Left renal cortex interstitium (tissue), 4 donors: Measurements from ENCODE around the gene EMP1. TPM values are rescaled to one million over a fixed set of nuclear protein-coding genes. Genes with fewer than 3 reads are reported as not detected.
"Not testable (repeated sequence)": the region's sequence is repeated elsewhere in the genome, so short reads cannot be mapped to it uniquely, and the experiment has no call there.

Source experiments
- DNase-seq, 4 donors: peaks; one replicate each; pipeline ENCODE4 v3.0.0-alpha.2; 2013; ENCODE audit warnings: low read depth in 4 of 4, low spot score in 2 of 4, missing footprints in 1 of 4
- polyA plus RNA-seq, 4 donors: library from polyadenylated mRNA; unstranded; fragments of 120-200 nt; gene quantifications; one replicate each; pipeline ENCODE4 v1.2.1, GENCODE V29; 2013; ENCODE audit not compliant: insufficient read length in 4 of 4

The EMP1 gene
- polyA plus RNA-seq, 4 donors = 81.8 to 112 (median 103) TPM

- no peak for DNase-seq
These were observed 57.6 kb downstream of the EMP1 start for GRCh38 chr12:13253966-13254760.

- peak; percentile 81 to 95 (median 89) for DNase-seq
These were observed 59.5 kb downstream of the EMP1 start for GRCh38 chr12:13255792-13256691.

GRCh38 chr12:13256692-13257045, 60.1 kb downstream of the EMP1 start:
- no peak for DNase-seq

- no peak for DNase-seq
These were observed 60.9 kb downstream of the EMP1 start for GRCh38 chr12:13257356-13257875.

GRCh38 chr12:13258197-13258596, 61.7 kb downstream of the EMP1 start:
- DNase-seq = no peak

GRCh38 chr12:13258717-13259119, 62.2 kb downstream of the EMP1 start:
- no peak for DNase-seq

- not testable (repeated sequence) for DNase-seq
These were observed 63.1 kb downstream of the EMP1 start for GRCh38 chr12:13259625-13260024.

GRCh38 chr12:13267826-13268225, 71.3 kb downstream of the EMP1 start:
- DNase-seq = not testable (repeated sequence)

GRCh38 chr12:13268581-13268980, 72.1 kb downstream of the EMP1 start:
- DNase-seq = no peak

Other genes starting within 250 kb of the EMP1 start
- 1 to 10 TPM in 2 of 4 donors, under 1 TPM in 2; 0.30 to 1.2 (median 0.92) TPM for gene GPRC5D, start 244.6 kb upstream of the EMP1 start, polyA plus RNA-seq
- 10 to 100 TPM; 57.3 to 75.9 (median 70.1) TPM for gene HEBP1, start 196.5 kb upstream of the EMP1 start, polyA plus RNA-seq
- 10 to 100 TPM; 10.3 to 13.6 (median 12.7) TPM for gene FAM234B, start 152.3 kb upstream of the EMP1 start, polyA plus RNA-seq
- under 1 TPM; 0.35 to 0.63 (median 0.57) TPM for gene GSG1, start 93.1 kb upstream of the EMP1 start, polyA plus RNA-seq